Neural cell (in vitro differentiated cells): ENCODE measurements around the gene WDR4. TPM values are rescaled to one million over a fixed set of nuclear protein-coding genes. Genes with fewer than 3 reads are reported as not detected.

ENCODE experiments used
- H2AFZ ChIP-seq: fragments of 200-600, 300-800 bp; sonication (generic), shearing (Covaris generic); 2 replicates; pipeline ENCODE4 v1.6.0; 2014; ENCODE audit warnings: low read depth, mild to moderate bottlenecking, antibody characterized with exemption, low read length, moderate library complexity
- H3F3A ChIP-seq: fragments of 200-600 bp; shearing (Covaris generic); 2 replicates; pipeline ENCODE4 v1.6.1; 2016; ENCODE audit warnings: mild to moderate bottlenecking, moderate library complexity, mixed read lengths, antibody characterized with exemption, low read length; ENCODE audit not compliant: insufficient read depth, poor library complexity, severe bottlenecking
- H3K27ac ChIP-seq: fragments of 200-600, 300-800 bp; sonication (generic), shearing (Covaris generic); 2 replicates; pipeline ENCODE4 v1.5.1; 2014; ENCODE audit warnings: mild to moderate bottlenecking, low read length, moderate library complexity
- H3K27me3 ChIP-seq: fragments of 300-800, 200-600 bp; sonication (generic), shearing (Covaris generic); 2 replicates; pipeline ENCODE4 v1.6.0; 2014; ENCODE audit warnings: mild to moderate bottlenecking, low read depth, low read length, moderate library complexity; ENCODE audit not compliant: insufficient read depth
- H3K36me3 ChIP-seq: fragments of 300-800, 200-600 bp; sonication (generic), shearing (Covaris generic); 2 replicates; pipeline ENCODE4 v1.5.1; 2014; ENCODE audit warnings: mild to moderate bottlenecking, antibody characterized with exemption, low read length, moderate library complexity; ENCODE audit not compliant: insufficient read depth
- H3K4me2 ChIP-seq: fragments of 300-800, 200-600 bp; sonication (generic), shearing (Covaris generic); 2 replicates; pipeline ENCODE4 v1.6.0; 2014; ENCODE audit warnings: mild to moderate bottlenecking, low read length
- H3K4me3 ChIP-seq: fragments of 300-800, 200-600 bp; sonication (generic), shearing (Covaris generic); 2 replicates; pipeline ENCODE4 v1.5.1; 2014; ENCODE audit warnings: mild to moderate bottlenecking, low read length, moderate library complexity
- H3K79me2 ChIP-seq: fragments of 200-600 bp; shearing (Covaris generic); replicated peaks from 2 replicates; pipeline ENCODE4 v1.6.0; 2014; ENCODE audit warnings: mild to moderate bottlenecking, low read length, moderate library complexity; ENCODE audit not compliant: insufficient read depth
- H3K9ac ChIP-seq: fragments of 300-800, 200-600 bp; sonication (generic), shearing (Covaris generic); 2 replicates; pipeline ENCODE4 v1.6.1; 2016; ENCODE audit warnings: mild to moderate bottlenecking, low read length, mixed read lengths
- H3K9me2 ChIP-seq: fragments of 200-600 bp; shearing (Covaris generic); 2 replicates; pipeline ENCODE4 v1.6.1; 2016; ENCODE audit warnings: mild to moderate bottlenecking, low read length, mixed read lengths; ENCODE audit not compliant: insufficient read depth
- H3K9me3 ChIP-seq: fragments of 200-600, 300-800 bp; sonication (generic), shearing (Covaris generic); 2 replicates; pipeline ENCODE4 v1.6.1; 2016; ENCODE audit warnings: mild to moderate bottlenecking, mixed run types, low read length, moderate library complexity, mixed read lengths
- H4K20me1 ChIP-seq: fragments of 200-600 bp; shearing (Covaris generic); 2 replicates; pipeline ENCODE4 v1.6.1; 2016; ENCODE audit warnings: mild to moderate bottlenecking, mixed run types; ENCODE audit not compliant: insufficient read depth
- CTCF ChIP-seq: fragments of 450-650 bp; IDR thresholded peaks from 2 replicates; pipeline ENCODE4 v1.5.1; 2014; ENCODE audit warnings: antibody characterized with exemption, mild to moderate bottlenecking, moderate library complexity; ENCODE audit not compliant: poor library complexity, severe bottlenecking
- EP300 ChIP-seq: fragments of 450-650 bp; conservative IDR thresholded peaks from 2 replicates; pipeline ENCODE4 v1.6.1; 2014; ENCODE audit warnings: antibody characterized with exemption, mild to moderate bottlenecking, moderate library complexity; ENCODE audit not compliant: poor library complexity, severe bottlenecking
- EZH2 ChIP-seq: fragments of 200-600, 300-800 bp; shearing (Covaris generic), sonication (generic); IDR thresholded peaks from 2 replicates; pipeline ENCODE4 v1.6.1; 2014; ENCODE audit warnings: antibody characterized with exemption, low read length, borderline replicate concordance, mild to moderate bottlenecking; ENCODE audit not compliant: insufficient read depth, poor library complexity, severe bottlenecking
- MXI1 ChIP-seq: fragments of 450-650 bp; conservative IDR thresholded peaks from 2 replicates; pipeline ENCODE4 v1.6.1; 2014; ENCODE audit warnings: antibody characterized with exemption, mild to moderate bottlenecking; ENCODE audit not compliant: poor library complexity, severe bottlenecking
- POLR2AphosphoS5 ChIP-seq: IDR thresholded peaks from 2 replicates; pipeline ENCODE4 v1.6.1; 2012
- RAD21 ChIP-seq: fragments of 450-650 bp; conservative IDR thresholded peaks from 2 replicates; pipeline ENCODE4 v1.6.1; 2014; ENCODE audit warnings: antibody characterized with exemption, mild to moderate bottlenecking, moderate library complexity
- SMC3 ChIP-seq: fragments of 450-650 bp; conservative IDR thresholded peaks from 2 replicates; pipeline ENCODE4 v1.6.1; 2014; ENCODE audit warnings: antibody characterized with exemption, mild to moderate bottlenecking, moderate library complexity; ENCODE audit not compliant: poor library complexity
- TAF1 ChIP-seq: IDR thresholded peaks from 2 replicates; pipeline ENCODE4 v1.6.1; 2012; ENCODE audit warnings: low read depth
- polyA plus RNA-seq: library from polyadenylated mRNA; depleted of rRNA; stranded (reverse); fragments of >200 nt; gene quantifications from 2 replicates; pipeline ENCODE4 v1.2.3, GENCODE V29; 2014
- TF ChIP-seq, protein P1 (sequence below): IDR thresholded peaks from 2 replicates; pipeline ENCODE4 v1.6.1; 2012; ENCODE audit warnings: borderline replicate concordance

The WDR4 gene
- polyA plus RNA-seq, 1 donor from 2014 or later, result 9.2 TPM

DNA sequence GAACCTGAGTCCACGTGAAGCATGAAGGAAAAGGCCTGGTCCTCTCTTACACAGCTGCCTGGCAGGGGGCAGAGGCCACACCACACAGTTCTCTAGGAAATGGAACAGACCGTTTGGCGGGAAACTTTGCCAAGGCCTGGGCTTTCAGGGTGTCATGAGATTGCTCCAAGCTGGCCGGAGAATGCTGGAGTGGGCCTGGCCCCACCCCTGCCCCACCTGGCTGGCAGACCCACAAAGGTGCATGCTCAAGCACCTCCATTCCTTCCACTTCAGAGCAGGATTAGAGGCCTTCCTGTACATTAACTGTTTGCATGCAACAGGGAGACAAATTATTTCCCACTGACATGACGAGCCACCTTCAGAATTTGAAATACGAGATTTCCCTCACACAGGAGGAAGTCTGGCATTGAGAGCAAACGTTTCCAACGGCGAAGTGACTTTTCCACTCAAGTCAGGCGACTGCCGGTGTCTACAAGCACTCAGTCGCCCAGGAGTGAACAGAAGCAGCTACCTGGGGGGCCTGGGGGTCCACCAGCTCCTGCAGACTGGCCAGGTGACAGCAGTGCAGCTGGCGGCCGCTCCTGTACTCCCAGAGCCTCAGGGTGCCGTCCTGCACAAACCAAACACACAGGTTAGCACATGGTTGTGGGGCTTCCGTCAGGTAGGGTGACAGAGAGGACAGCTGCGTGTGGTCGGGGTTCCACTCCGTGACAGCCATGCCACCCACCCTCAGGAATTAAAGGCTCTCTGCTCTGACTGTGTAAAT, 24.0 kb downstream of the WDR4 start:
- H3K27me3 ChIP-seq, result no peaks in the 10 kb centered on the region
- no peak for TF ChIP-seq EP300
- H3K27ac ChIP-seq, result no peak overlapping the region
- H3K4me3 ChIP-seq, result no peak overlapping the region
- H4K20me1 ChIP-seq, result no peaks in the 10 kb centered on the region
- no peak overlapping the region for H2AFZ ChIP-seq
- H3K36me3 ChIP-seq, result peaks cover 8% of the 10 kb centered on the region
- no peaks in the 10 kb centered on the region for H3K79me2 ChIP-seq
- no peaks in the 10 kb centered on the region for H3F3A ChIP-seq
- no peaks in the 10 kb centered on the region for H3K9me2 ChIP-seq
- no peak overlapping the region for H3K9ac ChIP-seq
- no peak overlapping the region for H3K4me2 ChIP-seq
- no peaks in the 10 kb centered on the region for H3K9me3 ChIP-seq

DNA sequence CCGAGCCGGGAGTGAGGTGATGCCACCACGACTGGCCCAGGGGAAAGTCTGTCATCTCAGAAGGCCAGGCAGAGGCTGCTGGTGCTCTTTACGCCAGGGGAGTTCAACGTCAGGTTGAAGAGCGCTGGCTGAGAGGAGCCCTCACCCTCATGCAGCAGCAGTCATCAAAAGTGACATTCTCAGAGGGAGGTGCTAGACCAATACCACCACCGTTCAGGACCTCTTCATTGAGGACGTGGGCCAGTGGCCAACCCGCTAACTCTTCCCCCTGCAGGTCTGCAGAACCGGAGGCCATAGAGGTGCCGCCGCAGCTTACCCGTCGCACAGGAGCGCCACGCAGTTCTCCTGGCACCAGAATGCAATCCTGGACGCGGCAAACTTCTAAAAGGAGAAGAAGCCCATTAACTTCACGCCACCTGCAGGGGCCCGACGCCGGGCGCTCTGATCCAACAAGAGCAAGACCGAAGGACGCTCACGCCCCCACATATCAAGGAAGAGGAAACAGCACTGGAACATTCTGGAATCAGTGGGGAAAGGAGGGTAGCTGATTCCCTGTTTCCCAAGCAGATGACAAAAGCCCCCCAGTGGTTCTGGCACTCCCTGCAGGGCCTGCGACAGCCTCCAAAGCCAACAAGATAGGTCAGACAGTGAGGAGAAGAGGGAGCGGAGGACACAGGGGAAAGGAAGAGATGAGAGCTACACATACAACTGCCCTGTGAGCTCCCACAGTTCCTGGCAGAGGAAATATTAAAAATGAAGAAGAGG, 24.9 kb downstream of the WDR4 start:
- no peak overlapping the region for H3K4me2 ChIP-seq
- no peak overlapping the region for H2AFZ ChIP-seq
- no peaks in the 10 kb centered on the region for H3K9me3 ChIP-seq
- H3K27me3 ChIP-seq, result no peaks in the 10 kb centered on the region
- H3F3A ChIP-seq, result no peaks in the 10 kb centered on the region
- H3K4me3 ChIP-seq, result no peak overlapping the region
- H3K27ac ChIP-seq, result no peak overlapping the region
- no peak for TF ChIP-seq RAD21
- no peak for TF ChIP-seq TAF1
- no peak for TF ChIP-seq EZH2
- TF ChIP-seq SMC3, result no peak
- TF ChIP-seq POLR2AphosphoS5, result no peak
- TF ChIP-seq CTCF, result no peak
- no peak for TF ChIP-seq EP300
- TF ChIP-seq MXI1, result no peak
- TF ChIP-seq, protein P1, sequence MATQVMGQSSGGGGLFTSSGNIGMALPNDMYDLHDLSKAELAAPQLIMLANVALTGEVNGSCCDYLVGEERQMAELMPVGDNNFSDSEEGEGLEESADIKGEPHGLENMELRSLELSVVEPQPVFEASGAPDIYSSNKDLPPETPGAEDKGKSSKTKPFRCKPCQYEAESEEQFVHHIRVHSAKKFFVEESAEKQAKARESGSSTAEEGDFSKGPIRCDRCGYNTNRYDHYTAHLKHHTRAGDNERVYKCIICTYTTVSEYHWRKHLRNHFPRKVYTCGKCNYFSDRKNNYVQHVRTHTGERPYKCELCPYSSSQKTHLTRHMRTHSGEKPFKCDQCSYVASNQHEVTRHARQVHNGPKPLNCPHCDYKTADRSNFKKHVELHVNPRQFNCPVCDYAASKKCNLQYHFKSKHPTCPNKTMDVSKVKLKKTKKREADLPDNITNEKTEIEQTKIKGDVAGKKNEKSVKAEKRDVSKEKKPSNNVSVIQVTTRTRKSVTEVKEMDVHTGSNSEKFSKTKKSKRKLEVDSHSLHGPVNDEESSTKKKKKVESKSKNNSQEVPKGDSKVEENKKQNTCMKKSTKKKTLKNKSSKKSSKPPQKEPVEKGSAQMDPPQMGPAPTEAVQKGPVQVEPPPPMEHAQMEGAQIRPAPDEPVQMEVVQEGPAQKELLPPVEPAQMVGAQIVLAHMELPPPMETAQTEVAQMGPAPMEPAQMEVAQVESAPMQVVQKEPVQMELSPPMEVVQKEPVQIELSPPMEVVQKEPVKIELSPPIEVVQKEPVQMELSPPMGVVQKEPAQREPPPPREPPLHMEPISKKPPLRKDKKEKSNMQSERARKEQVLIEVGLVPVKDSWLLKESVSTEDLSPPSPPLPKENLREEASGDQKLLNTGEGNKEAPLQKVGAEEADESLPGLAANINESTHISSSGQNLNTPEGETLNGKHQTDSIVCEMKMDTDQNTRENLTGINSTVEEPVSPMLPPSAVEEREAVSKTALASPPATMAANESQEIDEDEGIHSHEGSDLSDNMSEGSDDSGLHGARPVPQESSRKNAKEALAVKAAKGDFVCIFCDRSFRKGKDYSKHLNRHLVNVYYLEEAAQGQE, result no peak
- no peaks in the 10 kb centered on the region for H3K79me2 ChIP-seq
- no peak overlapping the region for H3K9ac ChIP-seq
- H3K36me3 ChIP-seq, result peaks cover 8% of the 10 kb centered on the region
- no peaks in the 10 kb centered on the region for H4K20me1 ChIP-seq
- no peaks in the 10 kb centered on the region for H3K9me2 ChIP-seq
